Skeletal muscle satellite cell (primary cell): ENCODE results near the gene AKAP5.
A peak's percentile ranks its signal among the peaks of the same experiment; 100 is the strongest.

Experiments used
- H3K27me3 ChIP-seq: 2 replicates; pipeline ENCODE4 v1.7.0; 2013; ENCODE audit warnings: low read length; ENCODE audit not compliant: control insufficient read depth, insufficient read depth
- H3K36me3 ChIP-seq: 2 replicates; pipeline ENCODE4 v1.7.0; 2013; ENCODE audit warnings: mild to moderate bottlenecking, control low read depth, low read length; ENCODE audit not compliant: insufficient read depth
- H3K4me1 ChIP-seq: 2 replicates; pipeline ENCODE4 v1.7.0; 2013; ENCODE audit warnings: low read length; ENCODE audit not compliant: control insufficient read depth, insufficient read depth
- H3K4me2 ChIP-seq: 2 replicates; pipeline ENCODE4 v1.7.0; 2013; ENCODE audit warnings: mild to moderate bottlenecking, low read length
- H3K4me3 ChIP-seq: 2 replicates; pipeline ENCODE4 v1.7.0; 2013; ENCODE audit warnings: low read length
- H3K9ac ChIP-seq: 2 replicates; pipeline ENCODE4 v1.7.0; 2013; ENCODE audit warnings: mild to moderate bottlenecking, low read depth, low read length, moderate library complexity
- H3K9me3 ChIP-seq: replicated peaks from 2 replicates; pipeline ENCODE4 v1.7.0; 2013; ENCODE audit warnings: mild to moderate bottlenecking, control low read depth, low read length

Gene AKAP5

DNA sequence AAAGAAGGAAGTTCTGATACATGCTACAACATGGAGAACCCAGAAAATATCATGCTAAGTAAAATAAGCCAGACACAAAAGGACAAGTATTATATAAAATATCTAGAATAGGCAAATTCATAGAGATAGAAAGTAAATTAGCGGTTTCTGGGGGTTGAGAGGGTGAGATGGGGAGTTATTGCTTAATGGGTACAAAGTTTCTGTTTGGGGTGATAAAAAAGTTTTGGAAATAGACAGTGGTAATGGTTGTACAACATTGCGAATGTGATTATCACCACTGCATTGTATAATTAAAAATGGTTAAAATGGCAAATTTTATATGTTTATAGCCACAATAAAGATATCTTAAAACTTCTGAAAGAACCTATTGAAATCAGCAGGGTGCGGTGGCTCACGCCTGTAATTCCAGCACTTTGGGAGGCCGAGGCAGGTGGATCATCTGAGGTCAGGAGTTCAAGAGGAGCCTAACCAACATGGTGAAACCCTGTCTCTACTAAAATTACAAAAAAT, 23.3 kb downstream of the AKAP5 start:
- H3K4me2 ChIP-seq = no peak overlapping the region
- H3K9ac ChIP-seq = no peak overlapping the region
- H3K4me1 ChIP-seq = no peaks in the 10 kb centered on the region
- no peaks in the 10 kb centered on the region for H3K9me3 ChIP-seq
- no peaks in the 10 kb centered on the region for H3K27me3 ChIP-seq
- H3K4me3 ChIP-seq = no peak overlapping the region
- H3K36me3 ChIP-seq = peaks cover 19% of the 10 kb centered on the region

DNA sequence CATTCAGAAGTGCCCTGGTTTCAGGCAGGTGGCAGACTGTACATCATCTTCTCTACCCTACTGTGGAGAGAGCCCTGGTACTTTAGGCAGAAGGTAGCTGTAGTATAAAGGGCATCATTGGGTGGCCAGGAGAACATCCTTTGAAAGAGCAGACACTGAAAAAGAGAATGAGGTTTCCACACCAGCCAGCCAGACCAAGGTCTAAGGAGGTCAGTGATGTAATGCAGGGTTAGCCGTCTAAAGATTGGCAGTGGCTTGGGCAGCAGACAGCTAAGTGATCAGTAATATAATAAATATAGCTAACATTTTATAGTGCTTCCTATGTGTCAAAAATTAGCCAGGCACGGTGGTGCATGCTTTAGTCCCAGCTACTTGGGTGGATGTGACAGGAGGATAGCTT, 26.3 kb downstream of the AKAP5 start:
- Histone ChIP-seq H3K4me1 (no peaks in the 10 kb centered on the region), H3K4me3 (no peak overlapping the region), H3K27me3 (no peaks in the 10 kb centered on the region), H3K9ac (no peak overlapping the region), H3K9me3 (no peaks in the 10 kb centered on the region), H3K4me2 (no peak overlapping the region), H3K36me3 (peaks cover 25% of the 10 kb centered on the region)

DNA sequence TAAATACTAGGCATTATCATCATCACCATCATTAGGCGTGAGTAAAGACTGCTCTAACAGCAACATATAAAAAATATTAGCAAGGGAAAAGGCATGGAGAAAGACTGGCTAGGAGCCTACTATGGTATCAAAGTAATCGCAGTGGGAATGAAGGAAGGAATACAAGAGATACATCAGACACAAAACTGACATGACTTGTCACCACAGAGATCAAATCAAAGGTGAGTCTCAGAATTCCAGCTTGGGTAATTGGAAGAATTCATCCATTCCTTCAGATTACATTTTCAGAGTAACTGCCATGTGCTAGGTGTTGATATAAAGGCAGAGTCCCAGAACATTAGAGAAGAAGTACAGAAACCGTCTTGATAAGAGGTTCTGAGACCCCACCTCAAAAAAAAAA, 28.2 kb downstream of the AKAP5 start:
- no peak overlapping the region for H3K4me3 ChIP-seq
- H3K9ac ChIP-seq = no peak overlapping the region
- no peak overlapping the region for H3K4me2 ChIP-seq
- H3K27me3 ChIP-seq = no peaks in the 10 kb centered on the region
- no peaks in the 10 kb centered on the region for H3K9me3 ChIP-seq
- peaks cover 11% of the 10 kb centered on the region for H3K36me3 ChIP-seq
- no peaks in the 10 kb centered on the region for H3K4me1 ChIP-seq

DNA sequence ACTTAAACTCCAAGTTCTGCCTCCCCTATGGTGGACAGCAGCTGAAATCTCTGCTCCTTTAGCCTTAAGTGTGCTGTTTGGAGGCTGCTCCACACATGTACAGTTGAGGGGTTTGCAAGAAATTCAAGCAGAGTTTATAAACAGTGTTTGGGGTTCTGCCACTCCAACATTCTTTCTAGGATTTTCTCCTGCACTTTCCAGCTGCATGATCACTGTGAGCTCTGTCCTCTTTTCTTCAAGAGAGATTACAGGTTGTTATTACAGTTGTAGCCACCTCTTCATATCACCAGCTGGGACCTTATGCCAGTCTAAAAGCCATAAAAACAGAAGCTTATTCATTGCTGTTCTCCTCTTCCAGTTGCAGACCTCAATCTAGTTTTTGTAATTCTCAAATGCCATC, 30.0 kb downstream of the AKAP5 start:
- Histone ChIP-seq H3K4me1 (peaks cover 6% of the 10 kb centered on the region), H3K4me2 (no peak overlapping the region)

DNA sequence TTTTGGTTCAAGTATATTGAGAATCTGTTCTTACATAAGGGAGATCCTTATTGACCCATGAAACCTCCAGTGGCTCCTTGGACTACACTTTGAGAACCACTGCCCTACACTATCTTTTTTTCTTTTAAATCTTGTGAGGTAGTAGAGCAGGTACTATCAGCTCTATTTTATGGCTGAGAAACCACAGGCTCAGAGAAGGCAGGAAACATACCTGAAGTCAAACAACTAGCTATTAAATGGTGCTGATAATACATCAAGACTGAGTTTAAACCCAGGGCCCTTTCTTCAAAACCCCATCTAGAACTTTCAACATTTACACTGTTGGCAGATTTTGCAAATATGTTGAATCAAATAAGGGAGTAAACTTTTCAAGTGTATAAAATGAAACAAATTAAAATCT, 31.5 kb downstream of the AKAP5 start:
- peaks cover 12% of the 10 kb centered on the region for H3K36me3 ChIP-seq
- no peak overlapping the region for H3K4me2 ChIP-seq
- no peaks in the 10 kb centered on the region for H3K9me3 ChIP-seq
- H3K4me1 ChIP-seq = peaks cover 21% of the 10 kb centered on the region
- H3K27me3 ChIP-seq = no peaks in the 10 kb centered on the region
- no peak overlapping the region for H3K4me3 ChIP-seq
- H3K9ac ChIP-seq = no peak overlapping the region

More for the DNA sequence above, 30.0 kb downstream of the AKAP5 start:
- Histone ChIP-seq H3K27me3 (no peaks in the 10 kb centered on the region), H3K9me3 (no peaks in the 10 kb centered on the region), H3K36me3 (peaks cover 13% of the 10 kb centered on the region), H3K9ac (no peak overlapping the region), H3K4me3 (no peak overlapping the region)

DNA sequence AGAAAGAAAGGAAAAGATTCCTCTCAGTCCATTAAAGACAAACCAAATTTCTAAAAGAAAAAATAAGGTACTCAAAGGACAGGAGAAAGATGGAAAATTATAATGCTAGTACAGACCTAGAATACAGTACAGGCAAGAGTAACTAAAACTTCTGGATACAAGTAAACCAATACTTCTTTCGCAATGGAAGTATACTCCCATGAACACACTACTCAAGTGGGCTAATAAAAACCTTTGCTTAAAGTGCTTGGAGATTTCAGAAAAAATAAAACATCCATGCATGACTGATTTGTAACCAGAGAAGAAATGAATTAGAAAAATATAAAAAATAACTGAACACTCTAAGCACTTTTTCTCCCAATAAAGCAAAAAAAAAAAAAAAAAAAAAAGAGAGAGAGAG, 34.8 kb downstream of the AKAP5 start:
- no peak overlapping the region for H3K4me3 ChIP-seq
- H3K36me3 ChIP-seq = peaks cover 6% of the 10 kb centered on the region
- no peak overlapping the region for H3K4me2 ChIP-seq
- H3K27me3 ChIP-seq = no peaks in the 10 kb centered on the region
- no peaks in the 10 kb centered on the region for H3K9me3 ChIP-seq
- H3K9ac ChIP-seq = no peak overlapping the region
- H3K4me1 ChIP-seq = peaks cover 30% of the 10 kb centered on the region

DNA sequence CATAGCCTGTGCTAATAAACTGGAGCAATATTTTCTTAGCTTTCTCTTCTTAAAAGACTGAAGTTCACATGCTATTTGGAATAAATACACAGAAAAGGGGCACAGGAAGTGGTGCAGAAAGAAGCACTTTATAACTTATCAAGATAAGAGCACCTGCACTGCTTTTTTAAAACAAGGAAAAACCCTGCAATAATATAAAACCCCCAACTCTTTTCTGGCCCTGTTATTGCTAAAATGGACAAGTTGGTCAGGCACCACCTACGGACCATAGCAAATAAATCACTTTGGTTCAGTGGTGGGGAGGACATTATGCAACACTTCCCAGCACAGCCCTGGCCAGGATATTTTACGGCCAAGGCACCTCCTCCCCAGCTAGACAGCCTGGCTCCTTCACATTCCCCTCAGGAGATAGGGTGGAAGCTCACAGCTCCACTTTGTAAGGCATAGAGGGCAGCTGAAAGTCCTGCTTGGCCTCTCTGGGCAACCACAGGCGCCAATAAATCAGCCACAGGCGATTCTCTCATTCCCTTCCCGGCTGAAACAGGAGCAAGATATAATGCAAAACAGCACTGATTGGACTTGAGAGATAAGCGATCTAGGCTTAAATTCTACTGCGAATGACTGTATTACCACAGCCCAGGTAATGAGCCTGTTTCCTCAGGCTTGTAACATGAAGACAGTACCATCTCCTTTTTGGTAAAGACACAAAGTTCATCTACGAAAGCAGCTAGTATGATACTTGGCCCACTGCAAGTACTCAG, 36.3 kb downstream of the AKAP5 start:
- Histone ChIP-seq H3K27me3 (no peaks in the 10 kb centered on the region), H3K4me2 (peak overlapping the region; percentile 91), H3K4me1 (peaks cover 33% of the 10 kb centered on the region), H3K9ac (peak overlapping the region; percentile 99), H3K4me3 (peak overlapping the region; percentile 84), H3K9me3 (no peaks in the 10 kb centered on the region), H3K36me3 (peaks cover 3% of the 10 kb centered on the region)

DNA sequence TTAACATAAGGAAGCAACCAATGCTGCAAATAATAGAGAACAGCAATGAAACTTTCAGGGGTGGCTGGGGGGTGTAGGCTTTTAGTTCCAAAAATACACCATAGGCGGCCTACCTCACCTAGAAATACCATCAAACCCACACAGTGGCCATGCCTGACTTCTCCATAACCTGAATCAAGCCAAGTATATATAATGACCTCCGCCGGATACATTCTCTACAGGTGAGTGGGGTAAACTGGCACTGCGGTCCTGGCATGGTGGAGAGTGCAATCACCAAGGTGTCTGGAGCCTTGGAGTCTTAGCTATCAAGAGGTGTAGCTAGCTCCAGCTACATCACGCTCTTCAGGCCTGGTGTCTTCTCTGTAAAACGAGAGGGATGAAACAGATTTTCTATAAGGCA, 37.2 kb downstream of the AKAP5 start:
- Histone ChIP-seq H3K4me2 (peak overlapping the region; percentile 91), H3K4me1 (peaks cover 41% of the 10 kb centered on the region), H3K9ac (peak overlapping the region; percentile 99)

DNA sequence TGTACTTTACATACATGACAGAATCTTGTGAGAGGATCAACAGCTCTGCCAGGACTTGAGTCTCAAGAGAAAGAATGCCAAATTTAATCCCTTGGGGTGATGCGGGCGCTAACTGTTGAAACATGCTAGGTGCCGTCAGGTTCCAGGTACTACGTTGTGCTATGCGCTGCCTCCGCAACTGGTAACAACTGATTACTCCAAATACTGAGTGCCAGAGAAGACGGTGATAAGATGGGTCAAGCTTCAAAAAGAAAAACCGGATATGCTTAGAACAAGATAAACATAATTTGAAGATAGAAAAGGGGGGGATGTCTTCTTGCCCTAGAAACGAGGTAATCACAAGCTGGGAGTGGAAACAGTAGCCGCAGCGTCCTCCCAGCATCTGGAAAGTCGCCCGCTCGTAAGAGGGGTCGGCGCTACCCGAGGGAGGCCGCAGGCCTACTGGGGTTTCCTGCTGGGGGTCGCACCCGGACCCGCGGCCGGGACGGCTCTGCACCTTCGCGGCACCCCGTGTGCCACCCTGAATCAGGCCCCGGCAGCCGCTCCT, 37.7 kb downstream of the AKAP5 start:
- H3K4me2 ChIP-seq = peak overlapping the region; percentile 91
- peak overlapping the region; percentile 84 for H3K4me3 ChIP-seq
- no peaks in the 10 kb centered on the region for H3K27me3 ChIP-seq
- peaks cover 46% of the 10 kb centered on the region for H3K4me1 ChIP-seq
- H3K9ac ChIP-seq = peak overlapping the region; percentile 99
- no peaks in the 10 kb centered on the region for H3K9me3 ChIP-seq
- peaks cover 3% of the 10 kb centered on the region for H3K36me3 ChIP-seq

More for the DNA sequence above, 37.2 kb downstream of the AKAP5 start:
- H3K27me3 ChIP-seq = no peaks in the 10 kb centered on the region
- H3K36me3 ChIP-seq = peaks cover 3% of the 10 kb centered on the region
- H3K9me3 ChIP-seq = no peaks in the 10 kb centered on the region
- peak overlapping the region; percentile 84 for H3K4me3 ChIP-seq

DNA sequence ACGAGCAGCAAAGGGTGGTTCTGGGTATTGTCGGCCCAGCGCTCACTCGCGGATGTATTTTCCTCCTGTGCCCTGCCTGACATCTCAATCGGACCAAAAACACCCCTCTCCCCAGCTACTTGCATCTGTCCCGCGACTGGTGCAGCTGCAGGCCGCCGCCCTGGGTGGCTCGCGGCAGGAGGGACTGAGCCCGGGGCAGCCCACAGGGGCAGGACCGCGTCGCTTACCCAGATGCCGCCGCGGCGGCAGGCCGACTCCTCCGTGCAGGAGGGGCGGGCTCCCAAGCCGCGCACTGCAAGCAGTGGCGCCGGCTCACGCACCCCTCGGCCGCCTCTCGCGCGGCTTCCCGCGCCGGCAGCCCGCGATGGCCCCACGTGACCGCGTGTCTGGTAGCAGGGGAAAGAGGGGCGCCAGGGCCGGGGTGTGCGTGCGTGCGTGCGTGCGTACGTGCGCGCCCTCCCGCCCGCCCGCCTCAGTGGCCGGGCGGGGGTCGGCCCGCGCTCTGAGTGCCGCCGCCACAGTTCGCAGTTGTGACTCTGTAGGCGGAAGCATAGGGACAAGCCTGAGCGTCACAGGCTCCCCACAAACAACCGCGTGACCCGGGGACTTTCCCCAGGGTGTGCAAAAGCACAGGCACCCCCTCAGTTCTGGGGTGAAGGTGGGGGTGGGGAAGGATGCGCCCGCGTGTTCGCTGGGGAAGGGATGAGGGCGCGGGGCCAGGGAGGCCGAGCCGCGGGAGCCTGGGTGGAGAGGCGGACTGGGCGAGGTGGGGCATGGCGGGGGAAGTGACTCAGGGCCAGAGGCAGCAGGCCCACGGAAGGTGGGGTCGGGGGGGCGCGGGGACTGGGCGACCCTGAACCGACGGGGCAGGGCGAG, 38.4 kb downstream of the AKAP5 start, which contains the start of gene ZBTB25:
ZBTB25 (minus strand) TSS at position 405 of the 876 bp plus-strand sequence. CDS start 13,305 bp downstream, outside the sequence.
- H3K9me3 ChIP-seq = no peaks in the 10 kb centered on the region
- peaks cover 3% of the 10 kb centered on the region for H3K36me3 ChIP-seq
- H3K4me3 ChIP-seq = peak within 1 kb of the TSS; percentile 84
- H3K4me1 ChIP-seq = peaks cover 51% of the 10 kb centered on the region
- H3K4me2 ChIP-seq = peak within 1 kb of the TSS; percentile 91
- peak within 1 kb of the TSS; percentile 99 for H3K9ac ChIP-seq
- no peaks in the 10 kb centered on the region for H3K27me3 ChIP-seq

DNA sequence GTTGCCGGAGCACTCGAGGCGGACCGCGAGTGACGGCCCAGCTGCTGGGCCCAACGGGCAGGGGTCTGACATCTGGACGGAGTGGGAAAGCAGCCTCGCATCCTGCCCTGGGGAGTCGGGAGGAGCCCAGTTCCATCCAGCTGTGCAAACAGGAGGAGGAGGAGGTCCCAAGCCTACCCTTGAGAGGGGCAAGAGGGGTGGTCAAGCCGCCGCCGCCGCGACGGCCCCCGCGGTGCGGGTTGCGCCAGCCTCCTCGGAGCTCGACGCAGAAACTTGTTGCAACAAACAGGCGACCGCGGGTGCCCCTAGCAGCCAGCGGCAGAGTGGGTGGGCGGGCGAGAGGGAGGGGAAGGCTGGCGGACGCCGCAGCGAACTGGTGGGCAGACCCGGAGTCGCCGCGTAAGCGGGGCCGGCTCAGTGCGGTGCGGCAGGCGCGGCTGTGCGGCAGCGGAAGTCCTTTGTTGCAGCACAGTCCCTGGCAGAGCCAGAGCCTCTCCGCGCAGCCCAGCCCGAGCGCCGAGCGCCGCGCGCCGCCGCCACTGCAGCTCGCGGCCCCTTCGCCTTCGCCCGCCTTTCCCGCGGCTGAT, 39.1 kb downstream of the AKAP5 start, which contains the start of gene ZBTB1:
ZBTB1 (plus strand) TSS at position 461 of the 587 bp plus-strand sequence. CDS start 16,735 bp downstream, outside the sequence.
- Histone ChIP-seq H3K36me3 (no peaks in the 10 kb centered on the region), H3K4me3 (peak within 1 kb of the TSS; percentile 84), H3K4me1 (peaks cover 57% of the 10 kb centered on the region), H3K4me2 (peak within 1 kb of the TSS; percentile 91), H3K27me3 (no peaks in the 10 kb centered on the region), H3K9me3 (no peaks in the 10 kb centered on the region), H3K9ac (peak within 1 kb of the TSS; percentile 99)
